Stimulated activated CD4-positive, alpha-beta T cell treated with anti-CD3 and anti-CD28 coated beads, Interleukin-1b, Interleukin-23, amount 100 ng/mL, for 48 hours (primary cell): ENCODE results near the gene THUMPD2.

Experiments used
- DNase-seq: peaks from one replicate; pipeline ENCODE4 v3.0.0-alpha.2; 2020

Gene THUMPD2

DNA sequence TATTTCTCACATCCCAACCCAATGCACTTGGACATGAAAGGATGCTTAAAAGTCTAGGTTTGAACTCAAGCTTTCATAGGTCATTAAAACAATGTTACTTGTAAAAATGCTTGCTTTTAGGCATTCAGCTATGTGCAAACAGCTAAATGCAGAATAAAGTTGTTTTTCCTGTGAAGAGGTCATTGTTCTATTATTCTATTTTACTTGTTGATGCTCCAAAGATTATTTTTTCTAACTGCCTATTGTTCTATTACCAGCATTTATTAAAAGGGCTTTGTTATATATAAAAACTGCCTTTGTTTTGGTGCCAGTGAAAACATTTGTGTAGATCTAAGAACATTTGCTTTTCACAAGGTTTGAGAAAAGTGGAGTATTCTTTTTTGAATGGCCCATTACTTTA lies 64.0 kb downstream of the THUMPD2 start:
- no peak for DNase-seq

DNA sequence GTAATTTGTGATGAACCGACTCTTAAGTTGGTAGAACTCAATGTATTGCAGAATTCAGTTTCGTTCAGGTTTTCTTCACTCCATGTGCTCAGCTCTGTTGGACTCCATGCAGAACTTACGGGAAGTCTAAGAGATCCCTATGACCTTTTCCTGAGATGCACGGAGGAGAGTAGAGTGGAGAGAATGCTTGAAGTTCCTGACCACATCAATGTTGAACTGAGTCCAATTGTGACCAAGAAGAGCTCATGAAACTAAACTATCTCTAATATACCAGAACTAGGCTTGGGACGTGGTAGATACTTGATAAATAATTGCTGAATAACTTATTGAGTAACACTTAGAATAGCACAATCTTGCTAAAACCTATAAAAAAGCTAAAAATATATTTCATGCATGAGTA lies 66.1 kb downstream of the THUMPD2 start:
- no peak for DNase-seq

GRCh38 chr2:39710807-39711206 lies 68.3 kb downstream of the THUMPD2 start:
- DNase-seq = no peak

DNA sequence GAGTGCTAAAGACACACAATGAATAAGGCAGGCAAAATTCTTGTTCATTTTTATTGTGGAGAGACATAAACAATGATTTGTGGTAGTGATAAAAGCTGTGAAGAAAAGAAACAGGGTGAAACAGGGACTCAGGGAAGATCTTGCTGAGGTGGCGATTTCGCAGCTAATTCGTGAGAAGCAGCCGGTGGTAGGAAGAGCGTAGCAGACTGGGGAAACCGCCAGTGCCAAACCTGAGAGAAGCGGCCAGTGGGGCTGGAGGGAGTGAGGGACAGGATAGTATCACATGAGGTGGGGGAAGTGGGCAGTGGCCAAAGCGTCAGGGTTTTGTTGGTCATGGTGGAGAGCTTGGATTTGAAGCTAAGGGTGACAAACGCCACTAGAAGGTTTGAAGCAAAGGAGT lies 71.1 kb downstream of the THUMPD2 start:
- DNase-seq = no peak

DNA sequence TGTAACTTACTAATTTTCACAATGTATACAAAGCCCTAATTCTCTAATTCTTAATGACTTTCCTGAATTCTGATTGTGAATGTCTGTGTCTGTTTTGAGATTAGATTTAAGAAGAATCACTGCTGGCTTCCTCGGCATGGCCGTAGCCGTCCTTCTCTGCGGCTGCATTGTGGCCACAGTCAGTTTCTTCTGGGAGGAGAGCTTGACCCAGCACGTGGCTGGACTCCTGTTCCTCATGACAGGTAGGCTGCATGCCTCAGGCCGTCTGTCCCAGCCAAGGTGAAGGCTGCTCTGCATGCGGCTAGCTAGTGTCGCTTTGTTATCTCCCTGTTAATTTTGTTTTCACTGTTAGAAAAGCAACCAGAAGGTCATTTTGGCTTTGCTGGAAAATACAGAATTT lies 72.1 kb downstream of the THUMPD2 start:
- DNase-seq = no peak

DNA sequence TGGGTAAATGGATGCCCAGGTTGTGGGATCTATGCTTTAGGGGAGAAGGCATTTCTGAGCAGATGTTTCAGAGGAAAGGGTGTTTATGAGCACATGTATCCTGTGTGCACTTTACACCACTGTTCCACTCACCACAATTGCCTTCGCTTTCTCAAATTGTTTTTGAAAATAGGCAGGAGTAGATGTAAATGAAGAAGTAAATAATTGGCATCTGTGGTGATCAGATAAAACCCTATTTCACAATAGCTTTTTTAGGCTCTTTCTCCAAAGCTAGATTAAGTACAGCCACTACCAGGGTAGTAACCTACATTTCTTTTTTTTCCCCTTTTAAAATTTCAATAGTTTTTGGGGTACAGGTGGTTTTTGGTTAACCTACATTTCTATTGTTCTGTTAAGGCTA lies 72.7 kb downstream of the THUMPD2 start:
- DNase-seq = no peak

- no peak for DNase-seq
These were observed 73.4 kb downstream of the THUMPD2 start for GRCh38 chr2:39705638-39706037.

DNA sequence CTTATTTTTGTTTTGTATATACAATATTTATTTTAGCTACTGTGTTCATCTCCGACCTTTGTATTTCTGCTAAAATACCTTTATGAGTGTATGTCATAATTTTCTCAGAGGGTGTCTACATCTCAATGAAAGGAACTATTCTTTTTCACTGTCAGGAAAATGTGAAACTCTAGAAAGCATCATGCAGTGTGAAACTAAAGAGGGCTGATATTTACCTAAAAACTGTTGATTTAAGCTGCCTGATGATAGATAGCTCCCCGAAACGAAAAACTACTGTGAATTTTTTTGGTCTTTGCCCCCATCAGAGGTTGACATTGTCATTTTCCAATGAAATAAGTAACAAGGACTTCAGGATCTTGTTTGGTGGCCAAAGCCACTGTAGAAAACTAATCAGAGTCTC lies 74.5 kb downstream of the THUMPD2 start:
- DNase-seq = no peak

DNA sequence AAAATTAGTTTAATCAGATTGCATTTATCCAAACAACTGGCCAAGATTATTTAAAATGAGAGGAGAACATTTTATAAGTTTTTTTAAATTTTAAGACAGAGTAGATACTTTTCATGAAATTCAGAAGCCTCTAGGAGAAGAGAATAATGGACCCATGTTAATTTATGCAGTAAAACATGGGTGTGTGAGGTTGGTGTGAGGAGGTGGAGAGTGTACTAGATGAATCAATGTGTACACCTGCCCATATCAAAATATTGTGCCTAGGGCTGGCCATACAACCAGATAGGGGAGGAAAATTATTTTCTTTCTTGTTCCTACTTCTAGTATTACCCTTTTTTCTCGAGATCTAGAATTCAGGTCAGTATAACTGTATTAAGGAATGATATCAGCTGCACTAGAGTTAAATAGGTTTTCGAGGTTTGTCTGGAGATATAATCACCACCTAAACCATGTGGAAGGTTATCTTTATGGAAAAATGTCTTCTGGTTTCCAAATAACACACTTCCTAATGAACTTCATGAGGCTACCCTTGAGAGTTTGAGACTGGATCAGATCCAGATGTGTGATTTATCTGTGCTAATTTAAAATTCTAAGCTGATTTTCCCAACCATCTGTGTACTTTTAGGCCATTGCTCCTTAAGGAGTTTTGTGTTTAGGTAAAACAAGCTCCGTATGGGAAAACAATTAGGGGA lies 75.7 kb downstream of the THUMPD2 start:
- DNase-seq = no peak

GRCh38 chr2:39701137-39701536 lies 77.9 kb downstream of the THUMPD2 start:
- no peak for DNase-seq

GRCh38 chr2:39697454-39697853 lies 81.6 kb downstream of the THUMPD2 start:
- no peak for DNase-seq

- no peak for DNase-seq
These were observed 82.2 kb downstream of the THUMPD2 start for GRCh38 chr2:39696838-39697237.

DNA sequence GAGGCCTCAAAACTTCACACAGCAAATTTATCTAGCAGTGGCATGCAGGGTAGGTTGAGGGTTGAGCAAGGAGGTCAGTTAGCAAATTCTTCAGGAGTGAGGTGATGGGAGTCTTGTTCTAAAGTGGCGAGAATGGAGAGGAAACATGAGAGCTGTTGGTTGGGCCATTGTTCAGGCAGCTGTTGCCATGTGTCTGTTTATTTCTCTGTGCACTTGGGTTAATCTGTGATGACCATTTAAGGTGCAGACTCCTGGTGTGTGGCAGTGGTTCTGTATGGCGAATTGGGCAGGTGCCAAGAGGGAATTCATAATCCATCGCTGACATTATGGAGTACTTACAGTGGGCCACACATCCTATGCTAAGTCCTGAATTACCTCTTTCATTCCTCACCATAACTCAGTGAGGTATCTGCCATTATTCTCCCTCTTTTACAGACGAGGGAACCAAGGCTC lies 82.9 kb downstream of the THUMPD2 start:
- DNase-seq = no peak

DNA sequence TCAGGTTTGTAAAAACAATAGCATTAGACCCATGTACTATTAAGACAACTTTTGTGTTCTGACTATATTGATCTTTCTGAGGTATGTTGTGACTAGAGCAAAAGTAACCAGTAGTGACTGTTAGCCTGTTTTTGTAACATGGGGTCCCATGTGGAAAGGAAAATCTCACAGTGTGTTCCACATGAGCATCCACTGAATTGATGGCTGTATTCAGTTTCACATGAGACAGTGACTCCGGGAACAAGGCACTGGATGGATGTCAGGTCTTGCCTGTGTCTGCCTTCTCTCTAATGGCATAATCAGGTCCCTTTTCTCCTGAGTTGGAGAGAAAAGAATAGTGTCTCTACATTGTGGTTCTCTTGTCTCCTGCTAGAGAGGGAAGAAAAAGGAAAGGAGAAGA lies 85.8 kb downstream of the THUMPD2 start:
- no peak for DNase-seq

- no peak for DNase-seq
These were observed 89.2 kb downstream of the THUMPD2 start for GRCh38 chr2:39689876-39690275.

DNA sequence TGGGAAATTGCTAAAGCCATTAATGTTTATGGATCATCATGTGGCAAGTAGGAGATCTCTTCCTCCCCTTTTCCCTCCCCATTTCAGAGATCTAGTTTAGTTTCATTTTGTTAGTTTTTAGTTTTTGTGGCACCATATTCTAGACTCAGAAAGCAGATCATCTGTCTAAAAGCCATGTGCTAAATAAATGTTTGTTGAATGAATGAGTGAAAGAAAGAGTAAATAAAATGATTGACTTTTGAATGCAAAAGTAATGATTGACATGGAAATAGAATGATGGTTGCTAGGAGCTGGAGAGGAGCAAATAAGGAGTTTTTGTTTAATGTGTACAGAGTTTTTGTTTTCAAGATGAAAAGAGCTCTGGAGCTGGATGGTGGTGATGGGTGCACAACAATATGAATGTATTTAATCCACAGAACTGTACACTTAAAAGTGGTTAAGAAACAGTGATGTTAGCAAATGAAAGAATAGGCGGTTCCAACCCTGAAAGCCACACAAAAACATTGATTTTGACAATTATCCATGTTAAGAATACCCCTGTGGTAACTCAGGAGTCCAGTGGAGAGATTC lies 89.7 kb downstream of the THUMPD2 start:
- no peak for DNase-seq

- DNase-seq = no peak
These were observed 90.9 kb downstream of the THUMPD2 start for GRCh38 chr2:39688181-39688580.

DNA sequence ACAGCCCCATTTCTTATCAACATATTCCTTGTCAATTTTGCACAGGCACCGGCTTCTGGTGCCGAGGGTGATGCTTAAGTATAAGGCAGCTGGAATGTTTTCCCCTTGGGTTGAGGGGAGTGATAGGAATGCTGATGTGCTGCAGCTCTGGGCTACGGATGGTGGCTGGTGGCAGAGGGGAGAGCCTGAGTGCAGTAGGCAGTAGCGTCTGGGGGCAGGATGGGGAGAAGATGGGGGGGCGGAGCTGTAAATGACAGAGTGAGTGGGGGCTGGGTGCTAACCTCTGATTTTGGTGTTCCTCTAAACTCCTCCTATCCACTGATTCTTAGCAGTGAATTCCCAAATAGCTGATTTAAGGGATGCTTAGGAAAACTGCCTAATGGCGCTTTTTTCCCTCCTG lies 92.6 kb downstream of the THUMPD2 start:
- DNase-seq = no peak
